GM12892 (cell line): Measurements from ENCODE around the gene SAA4.
A peak's percentile ranks its signal among the peaks of the same experiment; 100 is the strongest.

Experiments
- DNase-seq: peaks from one replicate; pipeline ENCODE4 v3.0.0; 2011; ENCODE audit not compliant: insufficient read length
- FAIRE-seq: peaks from 2 replicates; lab custom pipeline; 2011; peaks lifted over from hg19 to GRCh38; lab: Jason Lieb, UNC
- POLR2A ChIP-seq: IDR thresholded peaks from 2 replicates; pipeline ENCODE4 v1.6.1; 2011; ENCODE audit warnings: low read depth, low read length, control low read depth
- POLR2AphosphoS5 ChIP-seq: IDR thresholded peaks from 2 replicates; pipeline ENCODE4 v1.6.1; 2011; ENCODE audit warnings: low read depth, low read length, control low read depth
- TAF1 ChIP-seq: IDR thresholded peaks from 2 replicates; pipeline ENCODE4 v1.6.1; 2011; ENCODE audit warnings: low read depth, mild to moderate bottlenecking, control low read depth, low read length, borderline replicate concordance

Gene SAA4

DNA sequence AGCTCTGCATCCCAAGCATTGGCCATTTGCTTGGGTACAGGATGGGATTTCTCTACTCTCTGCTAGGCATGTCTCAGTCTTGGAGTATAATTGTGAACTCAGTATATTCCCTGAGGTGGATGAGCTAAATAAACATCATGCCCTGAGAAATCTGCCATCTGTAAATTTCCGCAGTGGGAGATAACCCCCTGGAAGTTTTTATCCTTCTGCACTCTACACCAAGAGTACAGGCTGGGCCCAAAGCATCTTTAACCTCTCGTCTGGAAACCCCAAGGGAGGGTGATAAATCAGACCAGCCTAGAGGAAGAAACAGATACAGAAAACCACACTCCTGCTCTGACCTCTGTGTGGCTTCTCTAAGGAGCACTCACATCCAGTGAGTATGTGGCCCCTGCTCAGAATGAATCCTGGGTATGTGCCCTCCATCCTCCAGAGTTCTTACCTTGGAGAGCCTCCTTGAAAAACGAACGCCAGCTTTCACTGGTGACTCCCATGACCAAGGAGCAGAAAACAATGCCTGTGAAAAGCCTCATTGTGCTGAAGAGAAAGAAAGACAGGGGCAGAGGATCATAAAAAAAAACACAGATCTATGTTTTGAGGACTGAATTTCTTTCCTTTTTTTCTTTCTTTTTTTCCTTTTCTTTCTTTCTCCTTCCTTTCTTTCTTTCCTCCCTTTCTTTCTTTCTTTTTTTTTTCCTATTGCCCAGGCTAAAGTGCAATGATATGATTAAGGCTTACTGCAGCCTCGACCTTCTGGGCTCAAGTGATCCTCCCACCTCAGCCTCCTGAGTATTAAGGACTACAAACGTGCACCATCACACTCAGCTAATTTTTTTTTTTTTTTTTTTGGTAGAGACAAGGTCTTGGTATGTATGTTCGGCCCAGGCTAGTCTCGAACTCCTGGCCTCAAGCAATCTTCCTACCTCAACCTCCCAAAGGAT lies 938 bp downstream of the SAA4 start:
- peak; percentile 30 for FAIRE-seq
- TF ChIP-seq POLR2A (no peak), POLR2AphosphoS5 (no peak), TAF1 (no peak)
- DNase-seq = no peak

DNA sequence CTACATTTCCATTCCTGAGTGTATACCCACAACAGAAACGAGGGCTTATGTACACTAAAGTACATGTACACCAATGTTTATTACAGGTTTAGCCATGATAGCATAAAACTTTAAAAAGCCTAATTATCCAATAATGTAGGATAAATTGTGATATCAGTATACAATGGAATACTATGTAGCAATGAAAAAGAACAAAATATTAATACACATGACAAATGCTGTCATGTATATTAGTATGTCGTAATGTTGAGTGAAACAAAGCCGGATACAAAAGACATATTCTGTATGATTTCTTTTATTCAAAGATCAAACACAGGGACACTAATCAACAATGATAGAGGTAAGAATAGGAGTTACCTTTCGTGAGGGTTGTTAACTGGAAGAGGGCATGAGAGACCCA lies 2.7 kb downstream of the SAA4 start:
- DNase-seq (no peak), FAIRE-seq (no peak)
- no peak for TF ChIP-seq POLR2A
- no peak for TF ChIP-seq TAF1
- TF ChIP-seq POLR2AphosphoS5 = no peak

GRCh38 chr11:18230859-18231258 lies 5.7 kb downstream of the SAA4 start:
- DNase-seq (no peak), FAIRE-seq (no peak)
- TF ChIP-seq POLR2A = no peak
- TF ChIP-seq POLR2AphosphoS5 = no peak
- TF ChIP-seq TAF1 = no peak

GRCh38 chr11:18229501-18229900 lies 7.1 kb downstream of the SAA4 start:
- DNase-seq (peak; percentile 31), FAIRE-seq (no peak)
- TF ChIP-seq POLR2AphosphoS5 (no peak), TAF1 (no peak), POLR2A (no peak)

GRCh38 chr11:18225913-18226312 lies 10.7 kb downstream of the SAA4 start:
- DNase-seq (no peak), FAIRE-seq (no peak)
- TF ChIP-seq POLR2AphosphoS5 (no peak), TAF1 (no peak), POLR2A (no peak)

DNA sequence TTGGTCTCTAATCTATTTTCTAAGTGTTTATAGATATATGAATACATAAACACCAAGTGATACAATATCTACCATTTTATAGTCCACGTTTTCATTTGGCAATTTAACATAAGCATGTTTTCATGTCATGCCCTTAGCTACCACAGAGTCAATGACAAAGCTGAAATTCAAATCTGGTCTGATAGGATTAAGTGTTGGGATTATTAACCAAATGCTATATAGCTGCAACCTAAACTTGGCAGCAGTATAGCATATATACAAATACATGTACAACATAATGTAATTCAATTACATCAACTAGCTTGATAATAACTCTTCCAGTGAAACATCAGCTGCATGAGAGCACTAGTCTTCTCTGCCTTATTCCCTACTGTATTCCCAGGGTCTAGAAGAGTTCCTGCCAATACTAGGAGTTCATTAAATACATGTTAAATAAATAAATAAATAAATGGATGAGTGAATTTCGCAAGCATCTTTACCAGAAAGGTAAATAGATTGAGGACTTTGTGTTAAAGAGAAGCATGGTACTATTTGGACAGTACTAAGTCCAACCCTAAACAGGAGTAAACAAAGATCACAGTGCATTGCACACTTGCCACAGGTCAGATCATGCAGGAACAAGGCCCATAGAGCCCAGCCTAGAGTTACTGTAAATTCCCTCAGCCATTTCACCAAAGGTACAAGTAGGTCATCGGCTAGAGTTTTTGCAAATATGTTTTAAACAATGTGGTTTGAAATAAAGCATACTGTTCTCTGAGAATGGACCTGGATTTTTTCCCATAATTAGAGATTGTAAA lies 12.8 kb downstream of the SAA4 start:
- DNase-seq (no peak), FAIRE-seq (no peak)
- TF ChIP-seq TAF1 (no peak), POLR2A (no peak), POLR2AphosphoS5 (no peak)

- no peak for TF ChIP-seq POLR2A
- no peak for TF ChIP-seq TAF1
- TF ChIP-seq POLR2AphosphoS5 = no peak
- FAIRE-seq (peak; percentile 94), DNase-seq (no peak)
Measured at GRCh38 chr11:18222814-18223421, 13.7 kb downstream of the SAA4 start.

DNA sequence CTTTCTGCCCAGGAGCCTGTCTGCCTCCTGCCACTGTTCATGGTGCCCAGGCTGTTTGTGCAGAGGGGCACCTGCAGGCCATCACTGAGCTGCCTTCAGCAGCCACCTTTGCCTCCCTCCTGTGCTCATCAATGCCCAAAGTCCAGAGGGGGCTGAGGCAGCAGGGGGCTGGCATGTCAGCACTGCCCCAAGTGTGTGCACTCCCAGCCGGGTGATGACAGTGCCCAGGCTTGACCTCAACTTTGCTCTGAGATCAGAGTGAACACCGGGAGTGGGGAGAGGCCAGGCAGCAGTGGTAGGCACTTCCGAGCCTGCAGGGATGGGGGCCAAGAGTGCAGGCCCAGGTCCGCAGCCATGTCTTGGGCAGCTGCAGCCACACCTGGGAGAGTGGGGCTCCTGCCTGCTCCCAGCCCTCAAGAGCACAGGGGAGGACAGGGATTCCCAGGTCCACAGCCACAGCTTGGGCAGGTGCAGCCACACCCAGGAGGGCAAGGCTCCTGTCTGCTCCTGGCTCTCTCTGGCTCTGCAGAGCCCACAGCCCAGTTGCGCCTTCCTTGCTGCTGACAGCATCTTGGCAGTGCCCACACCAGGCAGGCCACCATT lies 15.2 kb downstream of the SAA4 start:
- DNase-seq = no peak
- TF ChIP-seq POLR2A (no peak), TAF1 (no peak)
- FAIRE-seq = no peak

DNA sequence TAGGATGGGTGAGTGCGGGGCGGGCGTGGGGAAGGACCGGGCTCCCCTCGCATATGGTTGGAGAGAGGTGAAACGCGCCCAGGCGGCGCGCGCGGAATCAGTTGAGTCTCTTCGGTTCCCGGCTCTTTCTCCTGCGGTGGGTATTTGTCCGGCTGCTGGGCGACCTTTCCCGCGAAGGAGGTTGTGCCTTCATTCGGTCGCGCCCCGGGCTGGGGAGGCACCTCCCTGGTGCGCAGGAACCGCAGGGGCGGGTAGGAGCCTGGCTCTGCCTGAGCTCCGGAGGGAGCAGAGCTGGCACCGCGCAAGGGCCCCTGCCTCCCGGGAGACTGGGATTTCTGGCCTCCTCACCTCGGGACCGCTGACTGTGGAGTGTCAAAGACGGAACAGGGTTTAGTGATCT lies 27.5 kb downstream of the SAA4 start:
- TF ChIP-seq TAF1 (no peak), POLR2AphosphoS5 (no peak), POLR2A (no peak)
- DNase-seq (no peak), FAIRE-seq (no peak)

- FAIRE-seq (no peak), DNase-seq (no peak)
- TF ChIP-seq POLR2A = no peak
- no peak for TF ChIP-seq POLR2AphosphoS5
- no peak for TF ChIP-seq TAF1
Measured at GRCh38 chr11:18204771-18205170, 31.8 kb downstream of the SAA4 start.

DNA sequence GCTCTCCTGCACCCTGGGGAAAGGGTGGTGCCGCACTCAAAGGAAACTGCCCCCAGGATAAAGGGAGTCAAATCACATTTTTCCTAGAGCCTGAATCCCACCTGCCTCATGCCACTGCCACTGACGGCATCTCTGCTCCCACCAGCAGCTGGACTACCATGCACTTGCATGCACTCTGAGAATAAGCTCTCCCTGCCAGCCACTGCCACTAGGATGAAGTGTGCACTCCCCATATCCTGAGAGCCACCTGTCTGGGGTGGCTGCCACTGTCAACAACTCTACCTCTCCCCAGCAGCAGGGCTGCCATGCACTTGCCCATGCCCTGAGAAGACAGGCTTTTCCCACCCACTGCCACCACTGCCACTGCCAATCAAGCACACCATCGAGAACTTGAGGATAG lies 32.4 kb downstream of the SAA4 start:
- DNase-seq (no peak), FAIRE-seq (no peak)
- TF ChIP-seq POLR2AphosphoS5 (no peak), POLR2A (no peak), TAF1 (no peak)
